GM18526 (cell line): Measurements from ENCODE around the gene ARMH1.

Source experiments
- POLR2A ChIP-seq: IDR thresholded peaks from 3 replicates; pipeline ENCODE4 v1.6.1; 2011; ENCODE audit not compliant: insufficient read length; ENCODE audit errors: extremely low read depth

The ARMH1 gene

GRCh38 chr1:44717653-44718052, 43.1 kb downstream of the ARMH1 start:
- TF ChIP-seq POLR2A = no peak

DNA sequence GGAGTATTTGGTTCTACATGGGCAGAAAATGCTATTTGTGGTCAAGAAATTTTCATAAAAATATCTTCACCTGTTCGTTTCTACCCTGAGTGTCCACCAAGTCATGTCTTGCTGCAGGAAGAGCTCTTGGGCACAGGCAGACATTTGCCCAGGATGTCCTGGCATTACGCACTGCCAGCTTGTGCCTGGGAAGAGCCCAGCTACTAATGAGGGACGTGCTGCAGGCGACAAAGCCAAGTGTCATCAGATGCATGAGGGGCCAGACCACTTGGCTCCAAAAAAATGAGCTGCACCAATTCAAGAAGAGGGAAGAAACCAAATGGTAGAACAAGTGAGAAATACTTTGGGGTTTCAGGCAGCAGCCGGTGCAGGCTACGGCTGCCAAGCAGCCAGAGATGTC, 43.6 kb downstream of the ARMH1 start:
- no peak for TF ChIP-seq POLR2A

DNA sequence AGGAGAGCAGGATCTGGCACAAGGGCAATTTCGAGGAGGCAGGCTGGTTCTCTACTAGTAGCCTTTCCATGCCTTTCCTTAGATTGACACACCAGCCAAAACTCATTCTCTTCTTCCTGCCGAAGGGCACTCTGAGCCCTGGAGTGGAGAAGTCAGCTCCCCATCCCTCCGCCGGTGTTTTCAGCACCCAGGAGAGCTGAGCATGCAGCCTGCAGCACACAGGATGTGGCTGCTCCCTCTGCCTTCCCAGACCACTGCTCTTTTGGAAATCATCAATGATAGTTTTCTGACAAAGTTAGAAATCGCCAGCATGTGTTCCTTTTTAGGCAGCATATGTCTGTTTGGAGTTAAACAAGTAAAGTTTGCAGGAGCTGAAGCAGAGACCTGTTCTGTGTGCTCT, 44.8 kb downstream of the ARMH1 start:
- no peak for TF ChIP-seq POLR2A

GRCh38 chr1:44720281-44720680, 45.8 kb downstream of the ARMH1 start:
- no peak for TF ChIP-seq POLR2A

DNA sequence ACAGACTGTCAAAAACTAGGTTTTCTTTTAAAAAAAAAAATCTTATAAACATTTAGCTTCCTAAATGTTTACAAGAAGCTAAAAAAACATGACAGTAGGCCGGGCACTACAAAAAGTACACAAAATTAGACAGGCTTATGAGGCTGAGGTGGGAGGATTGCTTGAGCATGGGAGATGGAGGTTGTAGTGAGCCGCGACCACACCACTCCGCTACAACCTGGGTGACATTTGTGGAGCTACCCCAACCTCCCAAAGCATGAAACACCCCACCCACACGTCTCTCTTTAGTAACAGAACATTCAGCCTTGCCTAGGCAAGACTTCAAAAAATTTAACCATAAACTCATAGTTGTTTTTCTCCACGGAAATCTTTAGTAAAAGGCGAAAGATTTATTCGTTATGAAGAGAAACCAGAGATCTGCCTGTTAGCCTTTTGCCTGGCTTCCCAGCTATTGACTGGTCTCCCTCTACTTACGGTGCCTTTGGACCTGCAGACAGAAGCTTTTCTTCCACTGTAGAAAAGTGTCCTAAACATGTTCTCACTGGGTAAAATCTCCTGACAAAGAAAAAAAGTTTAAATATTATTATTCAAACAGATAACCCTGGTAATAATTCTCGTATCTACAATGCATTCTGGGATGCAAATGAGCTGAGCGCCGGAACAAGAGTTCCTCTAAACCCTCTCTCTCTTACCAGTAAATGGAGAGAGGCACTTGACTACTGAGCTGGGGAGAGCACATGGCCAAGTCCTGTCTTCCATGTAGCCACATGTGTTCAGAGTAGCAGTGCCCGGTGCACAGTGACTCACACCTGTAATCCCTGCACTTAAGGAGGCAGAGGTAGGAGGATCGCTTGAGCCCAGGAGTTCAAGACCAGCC, 47.2 kb downstream of the ARMH1 start:
- TF ChIP-seq POLR2A = peak; percentile 100

GRCh38 chr1:44723064-44723463, 48.5 kb downstream of the ARMH1 start:
- no peak for TF ChIP-seq POLR2A

DNA sequence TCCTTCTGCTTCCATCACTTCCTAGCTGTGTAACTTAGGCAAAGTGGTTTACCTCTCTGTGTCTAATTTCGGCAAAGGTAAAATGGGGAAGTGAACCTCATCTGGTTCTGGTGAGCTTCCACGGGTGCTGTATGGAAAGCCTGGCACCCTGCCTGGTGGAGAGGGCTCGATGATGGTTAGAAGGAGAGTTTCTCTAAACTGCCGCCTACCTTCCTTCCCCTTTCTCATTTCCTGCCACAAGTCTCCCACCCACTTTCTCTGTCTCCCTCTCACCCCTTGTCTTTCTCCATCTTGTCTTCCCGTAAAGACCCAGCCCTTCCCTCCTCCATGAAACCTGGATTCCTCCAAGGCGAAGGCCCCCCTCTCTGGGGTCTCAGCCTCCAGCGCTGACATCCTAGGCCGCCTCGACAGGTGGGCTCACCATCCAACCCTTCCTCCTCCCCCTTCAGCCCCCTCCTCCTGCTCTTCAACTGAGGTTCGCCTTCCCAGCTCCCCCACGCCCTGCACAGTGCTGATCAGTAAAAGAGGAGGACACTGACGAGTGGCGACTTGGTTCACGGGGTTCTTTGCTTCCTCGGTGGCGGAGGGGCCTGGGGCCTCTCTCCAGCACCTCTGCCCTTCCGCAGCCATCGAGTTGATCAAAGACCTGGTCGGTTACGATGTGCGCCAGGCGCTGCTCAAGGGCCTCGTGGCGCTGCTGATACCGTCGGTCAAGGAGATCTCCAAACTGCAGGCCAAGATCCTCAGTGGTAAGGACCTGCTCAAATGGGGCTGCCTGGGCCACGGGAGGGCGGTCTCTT, 49.2 kb downstream of the ARMH1 start:
- no peak for TF ChIP-seq POLR2A

DNA sequence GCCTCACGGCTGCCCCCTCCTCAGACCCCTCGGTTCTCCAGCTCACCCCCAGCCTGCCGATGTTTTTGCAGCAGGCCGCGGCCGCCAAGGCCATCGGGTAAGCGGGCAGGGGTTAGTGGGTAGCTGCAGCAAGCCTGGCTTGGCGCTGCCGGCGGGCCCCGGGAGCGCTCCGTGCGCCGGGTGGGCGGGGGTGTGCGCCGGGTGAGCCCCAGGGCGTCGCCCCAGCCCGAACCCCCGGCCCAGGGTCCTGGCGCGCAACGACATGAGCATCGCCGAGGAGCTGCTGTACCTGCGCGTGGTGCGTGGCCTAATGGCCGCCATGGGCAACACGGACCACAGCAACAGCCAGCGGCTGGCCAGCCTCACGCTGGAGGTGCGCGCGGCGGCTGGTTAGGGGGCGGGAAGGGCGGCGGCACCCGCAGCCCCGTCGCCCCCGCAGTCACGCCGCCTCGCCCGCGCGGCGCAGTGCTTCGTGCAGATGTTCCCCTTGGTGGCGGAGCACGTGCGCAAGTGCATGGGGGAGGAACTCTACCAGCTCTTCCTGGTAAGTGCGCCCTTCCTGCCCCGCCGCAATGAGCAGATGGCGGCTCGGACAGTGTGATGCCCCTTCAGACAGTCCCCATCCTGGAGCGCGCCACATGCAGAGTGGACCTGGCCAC, 49.9 kb downstream of the ARMH1 start:
- no peak for TF ChIP-seq POLR2A

- no peak for TF ChIP-seq POLR2A
These were observed 50.6 kb downstream of the ARMH1 start for GRCh38 chr1:44724955-44725698.

DNA sequence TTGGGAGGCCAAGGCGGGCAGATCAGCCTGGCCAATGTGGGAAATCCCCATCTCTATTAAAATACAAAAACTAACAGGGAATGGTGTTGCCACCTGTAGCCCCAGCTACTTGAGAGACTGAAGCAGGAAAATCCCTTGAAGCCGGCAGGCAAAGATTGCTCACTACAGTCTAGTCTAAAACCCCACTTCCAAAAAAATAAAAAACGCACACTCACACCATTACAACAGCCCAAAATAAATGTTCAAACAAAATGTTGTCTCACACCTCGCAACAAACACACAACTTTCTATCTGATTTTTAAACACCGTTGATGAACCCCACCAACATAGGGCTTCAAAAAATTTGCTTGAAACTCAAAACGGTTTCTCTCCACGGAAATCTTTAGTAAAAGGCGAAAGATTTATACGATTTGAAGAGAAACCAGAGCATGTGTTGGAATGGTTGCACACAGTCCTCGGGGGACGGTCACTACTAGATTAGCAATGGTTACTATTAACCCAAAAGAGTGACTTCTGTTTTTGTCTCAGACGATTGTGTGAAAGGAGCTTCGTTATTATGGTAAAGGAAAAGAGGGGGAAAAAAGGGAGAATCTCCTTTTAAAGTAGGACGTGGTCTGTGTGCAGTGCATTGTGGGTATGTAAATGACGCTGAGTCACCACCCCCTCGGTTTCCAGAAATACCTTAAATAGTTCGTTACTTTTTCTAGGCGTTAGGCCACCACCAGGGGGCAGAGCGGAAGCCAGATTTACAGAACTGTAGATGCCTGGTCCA, 56.4 kb downstream of the ARMH1 start, which contains the start of gene RNU5D-1:
Gene RNU5D-1, minus strand, starts transcription at position 430 of the 772 bp plus-strand sequence.
- peak; percentile 97 for TF ChIP-seq POLR2A

DNA sequence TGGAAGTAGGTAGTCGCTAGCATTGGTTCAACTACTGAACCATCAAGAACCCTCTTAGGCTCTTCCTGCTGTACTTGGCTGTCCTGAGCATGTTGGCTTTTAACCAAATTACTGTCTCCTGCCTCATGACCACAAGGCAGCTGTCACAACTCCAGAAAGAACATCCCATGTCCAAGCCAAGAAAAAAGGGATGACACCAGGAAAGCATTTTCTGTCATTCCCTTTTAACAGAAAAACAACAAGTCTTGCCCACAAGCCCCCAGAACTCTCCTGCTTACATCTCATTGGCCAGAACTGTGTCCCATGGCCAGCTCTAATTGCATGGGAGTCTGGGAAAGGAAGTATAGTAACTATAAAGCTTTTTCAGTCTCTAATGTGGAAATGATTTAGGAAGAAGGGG, 58.9 kb downstream of the ARMH1 start:
- TF ChIP-seq POLR2A = no peak

GRCh38 chr1:44733784-44734183, 59.3 kb downstream of the ARMH1 start:
- TF ChIP-seq POLR2A = no peak

DNA sequence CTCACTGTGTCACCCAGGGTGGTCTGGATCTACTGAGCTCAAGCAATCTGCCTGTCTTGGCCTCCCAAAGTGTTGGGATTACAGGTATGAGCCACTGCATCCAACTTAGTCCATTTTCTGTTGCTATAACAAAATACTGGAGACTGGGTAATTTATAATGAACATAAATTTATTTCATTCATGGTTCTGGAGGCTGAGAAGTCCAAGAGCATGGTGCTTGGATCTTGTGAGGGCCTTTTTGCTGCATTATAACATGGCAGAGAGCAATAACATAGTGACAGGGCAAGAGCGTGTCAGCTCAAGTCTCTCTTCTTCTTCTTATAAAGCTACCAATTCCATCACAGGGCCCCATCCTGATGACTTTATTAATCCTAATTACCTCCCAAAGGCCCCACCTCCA, 61.5 kb downstream of the ARMH1 start:
- no peak for TF ChIP-seq POLR2A
